H1 (cell line): ENCODE measurements around the gene KLHL24. TPM values are rescaled to one million over a fixed set of nuclear protein-coding genes. Genes with fewer than 3 reads are reported as not detected.

Source experiments
- CTCF ChIA-PET: fragments of 300-600 bp; sonication (Branson Sonifier 250); formaldehyde crosslinking; loops from one replicate; lab custom pipeline; 2021; ENCODE audit not compliant: partially characterized antibody; lab: Charles Lee
- POLR2A ChIA-PET: fragments of 300-600 bp; sonication (Branson Sonifier 250); formaldehyde crosslinking; loops from one replicate; lab custom pipeline; 2021; ENCODE audit warnings: inconsistent platforms; ENCODE audit not compliant: partially characterized antibody; lab: Charles Lee
- DNase-seq, 2 experiments: peaks; one replicate each; pipeline versions ENCODE4 v3.0.0 to v3.0.0-alpha.2; 2010 to 2022; ENCODE audit warnings: low spot score in 2 of 2, low read depth in 1 of 2, mixed read lengths in 1 of 2
- FAIRE-seq: peaks from 2 replicates; lab custom pipeline; 2011; peaks lifted over from hg19 to GRCh38; lab: Jason Lieb, UNC
- H2AFZ ChIP-seq: 2 replicates; pipeline ENCODE4 v1.8.1; 2012; ENCODE audit warnings: low read length, inconsistent platforms
- H2AK5ac ChIP-seq: 2 replicates; pipeline ENCODE4 v1.6.1; 2013; ENCODE audit warnings: low read depth, low read length
- H2BK120ac ChIP-seq: replicated peaks from 2 replicates; pipeline ENCODE3; 2013; ENCODE audit warnings: low read depth, low read length, inconsistent platforms
- H2BK12ac ChIP-seq: 2 replicates; pipeline ENCODE4 v1.6.1; 2013; ENCODE audit warnings: low read depth, low read length
- H2BK15ac ChIP-seq: 2 replicates; pipeline ENCODE4 v1.6.1; 2013; ENCODE audit warnings: low read length
- H2BK20ac ChIP-seq: 2 replicates; pipeline ENCODE4 v1.6.1; 2013; ENCODE audit warnings: low read length
- H2BK5ac ChIP-seq: 2 replicates; pipeline ENCODE4 v1.6.1; 2013; ENCODE audit warnings: low read depth, low read length
- H3K14ac ChIP-seq: 2 replicates; pipeline ENCODE4 v1.6.1; 2013; ENCODE audit warnings: inconsistent platforms; ENCODE audit not compliant: insufficient read length
- H3K18ac ChIP-seq: 2 replicates; pipeline ENCODE4 v1.6.1; 2013; ENCODE audit warnings: low read length; ENCODE audit errors: extremely low read depth
- H3K23ac ChIP-seq: 2 replicates; pipeline ENCODE4 v1.6.1; 2013; ENCODE audit warnings: inconsistent platforms; ENCODE audit not compliant: insufficient read length
- H3K23me2 ChIP-seq: 2 replicates; pipeline ENCODE4 v1.6.1; 2013; ENCODE audit warnings: low read depth, low read length
- H3K27ac ChIP-seq: 2 replicates; pipeline ENCODE4 v1.6.1; 2011; ENCODE audit warnings: low read depth, low read length, inconsistent platforms
- H3K27me3 ChIP-seq, 4 experiments: replicated peaks in 1 of 4; 1 replicate in 1 of 4; 2 replicates in 3 of 4; pipeline versions ENCODE4 v1.6.1 to v1.8.1; 2011 to 2013; ENCODE audit warnings: low read length in 3 of 4, mild to moderate bottlenecking in 3 of 4, inconsistent platforms in 2 of 4, mixed read lengths in 2 of 4, moderate library complexity in 1 of 4; ENCODE audit not compliant: control insufficient read depth in 3 of 4, insufficient read depth in 3 of 4; ENCODE audit errors: extremely low read depth in 1 of 4
- H3K36me3 ChIP-seq, 4 experiments: 2 replicates each; pipeline versions ENCODE4 v1.6.1 to v1.8.1; 2011 to 2013; ENCODE audit warnings: mild to moderate bottlenecking in 4 of 4, low read length in 3 of 4, moderate library complexity in 2 of 4, control low read depth in 1 of 4, inconsistent platforms in 1 of 4; ENCODE audit not compliant: insufficient read depth in 4 of 4, control insufficient read depth in 2 of 4
- H3K4ac ChIP-seq: replicated peaks from 2 replicates; pipeline ENCODE3; 2013; ENCODE audit warnings: low read length, low read depth, mixed read lengths, inconsistent platforms; ENCODE audit not compliant: insufficient read length
- H3K4me1 ChIP-seq, 4 experiments: replicated peaks in 1 of 4; 1 replicate in 1 of 4; 2 replicates in 3 of 4; pipeline versions ENCODE4 v1.6.1 to v1.8.1; 2011 to 2013; ENCODE audit warnings: low read length in 3 of 4, inconsistent platforms in 2 of 4, mixed read lengths in 1 of 4; ENCODE audit not compliant: insufficient read depth in 4 of 4, control insufficient read depth in 3 of 4
- H3K4me2 ChIP-seq, 2 experiments: 2 replicates each; pipeline versions ENCODE4 v1.6.1 to v1.8.1; 2011 to 2013; ENCODE audit warnings: low read depth in 2 of 2, low read length in 2 of 2, control low read depth in 1 of 2, inconsistent platforms in 1 of 2, mild to moderate bottlenecking in 1 of 2; ENCODE audit not compliant: insufficient read depth in 1 of 2
- H3K4me3 ChIP-seq, 4 experiments: fragments of 200-600, 300-600 bp in 1 of 4; sonication (generic), shearing (Covaris generic), sonication (Bioruptor Twin) in 1 of 4; 2 replicates each; pipeline versions ENCODE4 v1.5.1 to v1.8.1; 2011 to 2016; ENCODE audit warnings: low read length in 4 of 4, low read depth in 3 of 4, control low read depth in 2 of 4, inconsistent platforms in 2 of 4, mild to moderate bottlenecking in 2 of 4, mixed read lengths in 1 of 4, moderate library complexity in 1 of 4; ENCODE audit not compliant: insufficient read depth in 2 of 4; ENCODE audit errors: extremely low read depth in 1 of 4
- H3K56ac ChIP-seq: replicated peaks from 2 replicates; pipeline ENCODE3; 2013; ENCODE audit warnings: low read depth, mild to moderate bottlenecking, mixed read lengths, low read length, inconsistent platforms; ENCODE audit not compliant: insufficient read length
- H3K79me1 ChIP-seq: 2 replicates; pipeline ENCODE4 v1.6.1; 2013; ENCODE audit warnings: low read depth, low read length, control low read depth
- H3K79me2 ChIP-seq, 2 experiments: 2 replicates each; pipeline versions ENCODE4 v1.6.1 to v1.8.1; 2012 to 2013; ENCODE audit warnings: low read length in 2 of 2, mild to moderate bottlenecking in 2 of 2, inconsistent platforms in 1 of 2; ENCODE audit not compliant: insufficient read depth in 2 of 2, control insufficient read depth in 1 of 2
- H3K9ac ChIP-seq, 4 experiments: replicated peaks in 1 of 4; 1 replicate in 1 of 4; 2 replicates in 3 of 4; pipeline versions ENCODE4 v1.6.1 to v1.8.1; 2011 to 2013; ENCODE audit warnings: low read depth in 3 of 4, low read length in 3 of 4, control low read depth in 2 of 4, mild to moderate bottlenecking in 2 of 4, moderate library complexity in 2 of 4, inconsistent platforms in 1 of 4; ENCODE audit errors: extremely low read depth in 1 of 4
- H3K9me3 ChIP-seq, 2 experiments: 2 replicates each; pipeline versions ENCODE4 v1.6.1 to v1.8.1; 2012 to 2013; ENCODE audit warnings: mild to moderate bottlenecking in 2 of 2, moderate library complexity in 2 of 2, control low read depth in 1 of 2, inconsistent platforms in 1 of 2, low read depth in 1 of 2, low read length in 1 of 2, mixed read lengths in 1 of 2; ENCODE audit not compliant: insufficient read depth in 2 of 2
- H4K20me1 ChIP-seq, 2 experiments: replicated peaks in 1 of 2; 2 replicates each; pipeline versions ENCODE3 to v1.8.1; 2011 to 2013; ENCODE audit warnings: inconsistent platforms in 2 of 2, low read length in 2 of 2, mild to moderate bottlenecking in 1 of 2; ENCODE audit not compliant: insufficient read depth in 2 of 2, control insufficient read depth in 1 of 2
- H4K5ac ChIP-seq: 2 replicates; pipeline ENCODE4 v1.6.1; 2013; ENCODE audit warnings: low read length, low read depth, mixed read lengths, inconsistent platforms; ENCODE audit not compliant: insufficient read length
- H4K8ac ChIP-seq: 2 replicates; pipeline ENCODE4 v1.8.0; 2013; ENCODE audit warnings: mild to moderate bottlenecking, moderate library complexity, low read length, inconsistent platforms; ENCODE audit not compliant: insufficient read depth; ENCODE audit errors: extremely low read depth
- H4K91ac ChIP-seq: replicated peaks from 2 replicates; pipeline ENCODE3; 2013; ENCODE audit warnings: low read length, mixed read lengths, inconsistent platforms; ENCODE audit not compliant: insufficient read length
- ATF3 ChIP-seq: IDR thresholded peaks from 2 replicates; pipeline ENCODE4 v1.6.1; 2011; ENCODE audit warnings: low read depth, mild to moderate bottlenecking, low read length; ENCODE audit not compliant: insufficient read depth
- EGR1 ChIP-seq: IDR thresholded peaks from 2 replicates; pipeline ENCODE4 v1.6.1; 2011; ENCODE audit warnings: low read depth, low read length, borderline replicate concordance
- GTF2F1 ChIP-seq: IDR thresholded peaks from 2 replicates; pipeline ENCODE4 v1.6.1; 2012; ENCODE audit warnings: low read depth, low read length, improper control_type of control experiment, borderline replicate concordance
- HDAC6 ChIP-seq: IDR thresholded peaks from one replicate; pipeline ENCODE4 v1.7.1; 2012; ENCODE audit warnings: low read depth, mild to moderate bottlenecking, inconsistent platforms, low read length, moderate library complexity
- POLR2AphosphoS5 ChIP-seq: IDR thresholded peaks from 2 replicates; pipeline ENCODE4 v1.6.1; 2011; ENCODE audit warnings: low read depth, low read length
- WGBS, 2 experiments: shearing (Covaris generic) in 1 of 2; methylation state at CpG; one replicate each; pipeline versions ENCODE4 v1.1.6 to v1.1.7; 2013 to 2015; ENCODE audit warnings: low lambda C conversion rate in 2 of 2, mixed read lengths in 2 of 2, inconsistent platforms in 1 of 2, low coverage in 1 of 2, missing lambda C conversion rate in 1 of 2; ENCODE audit not compliant: insufficient replicate concordance in 2 of 2, insufficient coverage in 1 of 2, insufficient read length in 1 of 2; ENCODE audit errors: extremely low coverage in 1 of 2, missing lambda C conversion rate in 1 of 2; 5-methylcytosine and 5-hydroxymethylcytosine counted together
- polyA plus RNA-seq, 7 experiments: library from polyadenylated mRNA; depleted of rRNA in 3 of 7; stranded (reverse) in 5 of 7; unstranded in 2 of 7; fragments of >200 nt in 5 of 7; fragments of 200-250 nt in 2 of 7; gene quantifications; 1 replicate in 5 of 7; 2 replicates in 1 of 7; 4 replicates in 1 of 7; pipeline versions ENCODE4 v1.2.1 to v1.2.3, GENCODE V29; 2011 to 2013; ENCODE audit warnings: missing spikeins in 2 of 7, mixed read lengths in 2 of 7
- total RNA-seq: library from RNA; stranded (reverse); fragmentation: NEBNext Ultra II Directional; extraction: Animal tissue kit (Norgen Biotek cat#: 25700); gene quantifications from 2 replicates; pipeline ENCODE4 v1.2.1, GENCODE V29; 2021

Gene KLHL24
- total and polyA plus RNA-seq, 2 of the 8 experiments (the other 6 are each of a cell fraction or from before 2014, with no cell fraction given) = 12.5 to 36.2 TPM

GRCh38 chr3:183650554-183650953 lies 15.1 kb downstream of the KLHL24 start:
- peaks cover 0 to 9% of the 10 kb centered on the region in 2 experiments; a peak in 1 of 4 replicates for H3K79me2 ChIP-seq
- peaks cover 4 to 39% (median 22%) of the 10 kb centered on the region in 4 experiments for H3K36me3 ChIP-seq
- H2AFZ ChIP-seq = no peak overlapping the region
- no peak overlapping the region for H3K18ac ChIP-seq
- peaks cover 29 to 34% of the 10 kb centered on the region in 2 experiments for H3K9me3 ChIP-seq
- no peak overlapping the region for H2BK5ac ChIP-seq
- no peak for FAIRE-seq
- POLR2A ChIA-PET = interaction anchor here (0.8 to 1.1 kb wide), 2 partner anchors 8 to 14 kb away, joined by 3 to 4 read pairs; no protein-coding TSS in a partner anchor
- H3K9ac ChIP-seq = no peak overlapping the region
- H3K4me1 ChIP-seq = no peaks in the 10 kb centered on the region
- no peak overlapping the region for H2BK20ac ChIP-seq
- no peaks in the 10 kb centered on the region for H4K20me1 ChIP-seq
- no peak overlapping the region for H3K14ac ChIP-seq
- CTCF ChIA-PET = interaction anchor here (2.1 kb wide), 1 partner anchor 15 kb away, joined by 7 read pairs; the partner anchor contains the start of gene KLHL24
- H2AK5ac ChIP-seq = no peak overlapping the region
- no peak overlapping the region for H3K23ac ChIP-seq
- H3K79me1 ChIP-seq = no peaks in the 10 kb centered on the region
- no peak overlapping the region for H3K56ac ChIP-seq
- H4K5ac ChIP-seq = no peak overlapping the region
- H2BK12ac ChIP-seq = no peak overlapping the region
- no peak overlapping the region for H3K4me2 ChIP-seq
- H2BK15ac ChIP-seq = no peak overlapping the region
- no peak overlapping the region for H3K4me3 ChIP-seq
- no peak for DNase-seq
- no peak overlapping the region for H3K27ac ChIP-seq
- WGBS, 2 experiments = 94% methylated on average over 4 of the region's 4 CpGs; no CpG with 5 or more reads in 1 of the 2 experiments
- H3K23me2 ChIP-seq = no peaks in the 10 kb centered on the region
- TF ChIP-seq GTF2F1 (no peak), EGR1 (no peak), HDAC6 (no peak), ATF3 (no peak), POLR2AphosphoS5 (no peak)
- no peak overlapping the region for H4K91ac ChIP-seq
- H4K8ac ChIP-seq = no peak overlapping the region
- no peaks in the 10 kb centered on the region for H3K27me3 ChIP-seq
- H3K4ac ChIP-seq = no peak overlapping the region
- H2BK120ac ChIP-seq = no peak overlapping the region
